Stomach (tissue), 4 donors: Measurements from ENCODE around the gene PTPRD.

ENCODE experiments used
- CTCF ChIP-seq, 7 experiments: fragments of 450-650 bp in 4 of 7; fragments of 200-600 bp in 3 of 7; sonication (generic) in 3 of 7; IDR thresholded peaks; one replicate each; pipeline ENCODE4 v1.5.1; 2016 to 2019; ENCODE audit warnings: antibody characterized with exemption in 7 of 7, control low read depth in 2 of 7, mild to moderate bottlenecking in 1 of 7
- POLR2AphosphoS5 ChIP-seq, 3 donors: sonication (generic); formaldehyde crosslinking; IDR thresholded peaks; one replicate each; pipeline ENCODE4 v1.6.1; 2016; ENCODE audit warnings: antibody characterized with exemption in 3 of 3

GRCh38 chr9:8668231-8668630 lies 1944.6 kb downstream of the PTPRD start:
- no peak for TF ChIP-seq CTCF (IDR thresholded peaks at IDR 0.05)
- TF ChIP-seq POLR2AphosphoS5 (IDR thresholded peaks at IDR 0.05) = no peak
